SU-DHL-6 (cell line): Measurements from ENCODE around the gene SMIM45.

ENCODE experiments used
- CTCF ChIP-seq: fragments of 200-600 bp; sonication (generic); IDR thresholded peaks from one replicate; pipeline ENCODE4 v1.5.1; 2017; ENCODE audit warnings: antibody characterized with exemption, mild to moderate bottlenecking, low read length, moderate library complexity; ENCODE audit not compliant: insufficient read depth, poor library complexity, severe bottlenecking
- EZH2phosphoT487 ChIP-seq: fragments of 200-600 bp; sonication (generic), shearing (Covaris generic); conservative IDR thresholded peaks from 2 replicates; pipeline ENCODE4 v1.6.1; 2018; ENCODE audit warnings: mild to moderate bottlenecking, antibody characterized with exemption, low read length, moderate library complexity, mixed read lengths

DNA sequence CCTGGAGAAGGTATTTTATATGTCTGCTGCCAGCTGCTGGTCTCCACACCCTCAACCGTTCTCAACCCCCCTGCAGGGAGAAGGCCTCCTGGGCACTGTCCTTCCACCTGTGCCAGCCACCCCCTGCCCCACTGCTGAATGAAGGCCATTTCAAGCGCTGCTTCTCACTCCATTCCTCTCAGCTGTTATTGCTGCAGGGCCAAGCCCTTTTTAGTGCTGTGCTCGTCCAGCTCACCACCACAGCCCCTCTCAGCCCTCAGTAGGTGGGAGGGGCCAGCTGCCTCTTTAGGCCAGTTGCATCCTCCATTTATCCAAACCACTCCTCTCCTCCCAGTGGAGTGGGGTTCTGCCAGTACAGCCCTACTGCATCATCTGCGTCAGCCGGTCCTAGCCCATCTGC is 44.9 kb downstream of the SMIM45 start:
- TF ChIP-seq CTCF = no peak
- no peak for TF ChIP-seq EZH2phosphoT487
